SK-MEL-5 (cell line): ENCODE measurements around the gene PAFAH1B1. TPM values are rescaled to one million over a fixed set of nuclear protein-coding genes. Genes with fewer than 3 reads are reported as not detected.
A peak's percentile ranks its signal among the peaks of the same experiment; 100 is the strongest.
"Not testable (repeated sequence)": the region's sequence is repeated elsewhere in the genome, so short reads cannot be mapped to it uniquely, and the experiment has no call there.

ENCODE experiments used
- DNase-seq: peaks from one replicate; pipeline ENCODE4 v3.0.0-alpha.2; 2016; ENCODE audit warnings: low read depth, low spot score
- in situ Hi-C: cut with HindIII; loops from 2 replicates; pipeline ENCODE4 v1.10.0; 2016; ENCODE audit warnings: low sequenced_read_pairs, high pct_unique_total_duplicates, low pct_unique_long_range_greater_than_20kb
- polyA plus RNA-seq, 2 experiments: library from polyadenylated mRNA; depleted of rRNA; stranded (reverse); fragments of >200 nt; gene quantifications; 2 replicates each; pipeline ENCODE4 v1.2.3, GENCODE V29; 2015
- total RNA-seq: library from RNA; depleted of rRNA; stranded (reverse); fragments of >200 nt; shearing (Covaris generic); gene quantifications from 2 replicates; pipeline ENCODE4 v1.2.3, GENCODE V29; 2014; rRNA removed

The PAFAH1B1 gene
- total RNA-seq: 110 and 114 TPM in 2 replicates
- polyA plus RNA-seq (2015; cell fraction: cytosol; rRNA removed): 66.4 and 87.6 TPM in 2 replicates
- 58.5 and 67.0 TPM in 2 replicates for polyA plus RNA-seq (2015; cell fraction: nucleus; rRNA removed)

GRCh38 chr17:2592971-2593820 is at the start of gene PAFAH1B1:
TSS of gene PAFAH1B1 (plus strand) at chr17:2593654. CDS start at chr17:2638289, 44,635 bp downstream.
- DNase-seq: peak; percentile 93
- in situ Hi-C loops: no loop called here

- in situ Hi-C loops: no loop called here
- DNase-seq: peak; percentile 33
Observed at GRCh38 chr17:2545393-2545792, 48.1 kb upstream of the PAFAH1B1 start.

GRCh38 chr17:2547176-2547575 is 46.3 kb upstream of the PAFAH1B1 start:
- in situ Hi-C loops: no loop called here
- peak; percentile 60 for DNase-seq

GRCh38 chr17:2548026-2548425 is 45.4 kb upstream of the PAFAH1B1 start:
- in situ Hi-C loops: not testable (repeated sequence)

GRCh38 chr17:2549392-2550211 is 43.9 kb upstream of the PAFAH1B1 start:
- in situ Hi-C loops: no loop called here
- no peak for DNase-seq

More at GRCh38 chr17:2548026-2548425, 45.4 kb upstream of the PAFAH1B1 start:
- not testable (repeated sequence) for DNase-seq

- in situ Hi-C loops: no loop called here
- DNase-seq: no peak
Observed at GRCh38 chr17:2551493-2551892, 42.0 kb upstream of the PAFAH1B1 start.

GRCh38 chr17:2551928-2552327 is 41.5 kb upstream of the PAFAH1B1 start:
- DNase-seq: no peak
- in situ Hi-C loops: no loop called here

- no peak for DNase-seq
- in situ Hi-C loops: no loop called here
Observed at GRCh38 chr17:2560658-2561057, 32.8 kb upstream of the PAFAH1B1 start.

GRCh38 chr17:2562162-2562858 is 31.1 kb upstream of the PAFAH1B1 start:
- in situ Hi-C loops: no loop called here
- DNase-seq: no peak

GRCh38 chr17:2563061-2563460 is 30.4 kb upstream of the PAFAH1B1 start:
- in situ Hi-C loops: no loop called here
- DNase-seq: no peak

- no peak for DNase-seq
- in situ Hi-C loops: no loop called here
Observed at GRCh38 chr17:2563543-2563942, 29.9 kb upstream of the PAFAH1B1 start.

- in situ Hi-C loops: no loop called here
- no peak for DNase-seq
Observed at GRCh38 chr17:2564877-2565276, 28.6 kb upstream of the PAFAH1B1 start.

GRCh38 chr17:2566056-2566455 is 27.4 kb upstream of the PAFAH1B1 start:
- DNase-seq: no peak
- in situ Hi-C loops: no loop called here

GRCh38 chr17:2571523-2572303 is 21.7 kb upstream of the PAFAH1B1 start:
- no peak for DNase-seq
- in situ Hi-C loops: no loop called here

- in situ Hi-C loops, DNase-seq: not testable (repeated sequence)
Observed at GRCh38 chr17:2572304-2572609, 21.2 kb upstream of the PAFAH1B1 start.

GRCh38 chr17:2580151-2580550 is 13.3 kb upstream of the PAFAH1B1 start:
- DNase-seq: peak; percentile 59
- in situ Hi-C loops: no loop called here

- peak; percentile 85 for DNase-seq
- in situ Hi-C loops: no loop called here
Observed at GRCh38 chr17:2580661-2581060, 12.8 kb upstream of the PAFAH1B1 start.
